Lower leg skin (tissue), 4 donors: ENCODE data around the gene GLRA1. TPM values are rescaled to one million over a fixed set of nuclear protein-coding genes. Genes with fewer than 3 reads are reported as not detected.
"Not testable (repeated sequence)": the region's sequence is repeated elsewhere in the genome, so short reads cannot be mapped to it uniquely, and the experiment has no call there.

Source experiments
- DNase-seq, 2 donors: peaks; one replicate each; pipeline ENCODE4 v3.0.0-alpha.2; 2019; ENCODE audit warnings: low spot score in 2 of 2
- H3K4me3 ChIP-seq: fragments of 200-600 bp; sonication (generic); 2 replicates; pipeline ENCODE4 v1.5.1; 2017; ENCODE audit warnings: mild to moderate bottlenecking, low read depth; ENCODE audit not compliant: poor library complexity, severe bottlenecking
- CTCF ChIP-seq, 3 donors: fragments of 450-650 bp; IDR thresholded peaks; one replicate each; pipeline ENCODE4 v1.5.1; 2016; ENCODE audit warnings: antibody characterized with exemption in 3 of 3, mild to moderate bottlenecking in 3 of 3, moderate library complexity in 2 of 3
- POLR2A ChIP-seq, 2 donors: fragments of 450-650 bp; IDR thresholded peaks; one replicate each; pipeline ENCODE4 v1.6.1; 2016 to 2017; ENCODE audit warnings: antibody characterized with exemption in 2 of 2, mild to moderate bottlenecking in 1 of 2, moderate library complexity in 1 of 2
- WGBS, 2 donors: methylation state at CpG; one replicate each; pipeline ENCODE4 v1.1.5; 2018; 5-methylcytosine and 5-hydroxymethylcytosine counted together
- intact Hi-C: fragments of 100-400 bp; cut with DNase I; formaldehyde crosslinking; loops from one replicate; pipeline ENCODE4 v1.15.0; 2023; ENCODE audit warnings: low total_unique reads
- total RNA-seq, 4 donors: library from RNA; depleted of rRNA; stranded (reverse); fragments of >200 nt; gene quantifications; one replicate each; pipeline ENCODE4 v1.1.0, GENCODE V29; 2016

The GLRA1 gene
- total RNA-seq, 4 donors from 2014 or later, result not detected

GRCh38 chr5:151899399-151899798 lies 25.3 kb downstream of the GLRA1 start:
- no peak overlapping the region for H3K4me3 ChIP-seq
- DNase-seq, result no peak
- intact Hi-C loops, result no loop called here
- TF ChIP-seq CTCF (IDR thresholded peaks at IDR 0.05) (no peak), POLR2A (IDR thresholded peaks at IDR 0.05) (no peak)
- 55 to 59% methylated on average over 2 of the region's 2 CpGs for WGBS, 2 donors

DNA sequence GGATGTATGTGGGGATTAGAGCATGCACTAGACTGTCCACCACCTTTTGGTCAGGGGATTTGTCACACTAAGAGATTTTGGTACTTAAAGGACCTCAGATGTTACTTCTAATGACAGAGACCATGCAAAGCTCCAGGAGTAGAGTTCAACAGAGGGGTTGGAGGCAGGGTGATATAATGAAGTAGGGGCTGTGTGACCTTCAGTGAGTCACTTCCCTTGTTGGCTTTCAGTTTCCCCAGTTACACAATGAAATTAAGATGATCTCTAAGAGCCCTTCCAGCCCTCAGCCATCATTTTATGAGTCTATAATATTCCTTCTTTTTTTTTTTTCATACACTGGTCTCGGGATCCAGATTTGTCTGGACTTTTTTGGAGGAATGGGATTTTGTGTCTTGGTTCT lies 26.8 kb downstream of the GLRA1 start:
- no peak for TF ChIP-seq CTCF (IDR thresholded peaks at IDR 0.05)
- TF ChIP-seq POLR2A (IDR thresholded peaks at IDR 0.05), result no peak
- no peak for DNase-seq
- intact Hi-C loops, result no loop called here
- WGBS, 2 donors, result 73 to 84% methylated on average over 1 of the region's 1 CpG
- H3K4me3 ChIP-seq, result no peak overlapping the region

DNA sequence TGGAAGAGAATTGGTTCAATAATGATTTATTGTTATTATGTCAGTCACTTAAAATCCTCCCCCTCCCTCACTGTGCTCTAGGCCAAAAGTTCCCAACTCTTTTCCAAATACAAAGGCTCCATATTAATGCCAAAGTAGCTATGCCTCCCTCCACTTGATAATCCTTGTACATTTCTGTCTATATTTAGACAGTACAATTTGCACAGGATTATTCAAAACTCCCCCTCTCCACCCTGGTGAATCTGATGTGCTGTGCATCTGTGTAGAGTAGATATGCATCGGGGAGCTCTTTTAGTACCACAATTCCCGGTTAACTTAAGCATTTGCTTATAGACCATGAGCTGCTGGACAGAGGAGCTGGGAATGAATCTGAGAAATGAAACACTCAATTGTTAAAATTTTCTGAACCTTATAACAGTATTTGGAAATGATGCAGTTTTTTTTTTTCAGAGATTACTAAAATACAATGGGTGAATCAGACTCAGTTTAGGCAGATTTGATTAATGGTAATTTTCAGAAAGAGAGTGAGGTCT lies 27.6 kb downstream of the GLRA1 start:
- WGBS, 2 donors, result 53 to 87% methylated on average over 2 of the region's 2 CpGs
- intact Hi-C loops, result no loop called here
- no peak overlapping the region for H3K4me3 ChIP-seq
- no peak for TF ChIP-seq CTCF (IDR thresholded peaks at IDR 0.05)
- TF ChIP-seq POLR2A (IDR thresholded peaks at IDR 0.05), result no peak
- no peak for DNase-seq

- no peak for DNase-seq
- H3K4me3 ChIP-seq, result no peak overlapping the region
- TF ChIP-seq POLR2A (IDR thresholded peaks at IDR 0.05) (no peak), CTCF (IDR thresholded peaks at IDR 0.05) (no peak)
- intact Hi-C loops, result no loop called here
- 17 to 21% methylated on average over 3 of the region's 3 CpGs for WGBS, 2 donors
Measured at GRCh38 chr5:151896031-151896691, 28.5 kb downstream of the GLRA1 start.

DNA sequence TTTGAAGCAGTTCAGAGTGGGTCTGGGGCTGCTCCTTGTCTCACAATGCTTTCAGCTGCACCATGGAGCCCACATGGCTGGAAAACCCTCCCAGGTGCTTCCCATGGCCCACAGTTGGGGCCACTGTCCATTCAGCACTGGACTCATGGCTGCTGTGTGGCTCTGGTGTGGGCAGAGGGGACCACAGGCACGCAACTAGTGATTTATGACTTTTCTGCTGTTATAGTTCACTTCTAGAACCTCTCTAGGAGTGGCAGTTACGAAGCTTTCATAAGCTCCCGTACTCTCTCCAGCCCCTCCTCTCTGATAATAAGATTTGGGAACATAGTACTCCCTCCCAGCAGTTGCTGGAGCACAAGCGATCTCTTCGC lies 29.0 kb downstream of the GLRA1 start:
- no peak for DNase-seq
- no peak overlapping the region for H3K4me3 ChIP-seq
- 48 to 52% methylated on average over 5 of the region's 5 CpGs for WGBS, 2 donors
- intact Hi-C loops, result no loop called here
- no peak for TF ChIP-seq POLR2A (IDR thresholded peaks at IDR 0.05)
- TF ChIP-seq CTCF (IDR thresholded peaks at IDR 0.05), result no peak

DNA sequence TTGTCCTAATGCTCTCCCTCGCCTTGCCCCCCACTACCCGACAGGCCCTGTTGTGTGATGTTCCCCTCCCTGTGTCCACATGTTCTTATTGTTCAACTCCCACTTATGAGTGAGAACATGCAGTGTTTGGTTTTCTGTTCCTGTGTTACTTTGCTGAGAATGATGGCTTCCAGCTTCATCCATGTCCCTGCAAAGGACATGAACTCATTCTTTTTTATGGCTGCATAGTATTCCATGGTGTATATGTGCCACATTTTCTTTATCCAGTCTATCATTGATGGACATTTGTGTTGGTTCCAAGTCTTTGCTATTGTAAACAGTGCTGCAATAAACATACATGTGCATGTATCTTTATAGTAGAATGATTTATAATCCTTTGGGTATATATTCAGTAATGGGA lies 31.2 kb downstream of the GLRA1 start:
- intact Hi-C loops, DNase-seq, H3K4me3 ChIP-seq: not testable (repeated sequence)
- WGBS, 2 donors, result 95 to 97% methylated on average over 2 of the region's 2 CpGs
